T-helper 2 cell treated with Interferon-gamma antibody and Interleukin-4, amounts not matched to agents 100 ng/mL and 5 ng/mL, for 36 hours (primary cell): ENCODE measurements around the gene TGFBRAP1. TPM values are rescaled to one million over a fixed set of nuclear protein-coding genes. Genes with fewer than 3 reads are reported as not detected.

Source experiments
- intact Hi-C: fragments of 100-400 bp; cut with micrococcal nuclease; formaldehyde crosslinking; loops from one replicate; pipeline ENCODE4 v1.15.1; 2023
- total RNA-seq: library from RNA; stranded (reverse); gene quantifications from 2 replicates; pipeline ENCODE4 v1.2.3, GENCODE V29; 2022

The TGFBRAP1 gene
- total RNA-seq, 1 donor from 2014 or later = 24.1 TPM

- intact Hi-C loops = no loop called here
Observed at GRCh38 chr2:105320651-105321215, 8.8 kb downstream of the TGFBRAP1 start.

- intact Hi-C loops = no loop called here
Observed at GRCh38 chr2:105317937-105318336, 11.6 kb downstream of the TGFBRAP1 start.

DNA sequence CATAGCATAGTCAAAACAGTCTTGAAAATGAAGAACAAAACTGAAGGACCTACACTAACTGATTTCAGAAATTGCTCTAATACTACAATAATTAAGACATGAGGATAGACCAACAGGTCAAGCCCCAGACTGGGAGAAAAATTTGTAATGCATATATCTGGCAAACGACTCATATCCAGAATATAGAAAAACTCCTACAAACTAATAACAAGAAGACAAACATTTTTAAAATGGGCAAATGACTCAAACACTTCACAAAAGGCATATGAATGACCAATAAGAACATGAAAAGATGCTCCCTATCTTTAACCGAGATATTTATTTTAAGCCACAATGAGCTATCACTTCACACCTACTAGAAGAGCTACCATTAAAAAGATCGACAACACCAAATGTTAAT is 14.2 kb downstream of the TGFBRAP1 start:
- intact Hi-C loops = no loop called here

- intact Hi-C loops = no loop called here
Observed at GRCh38 chr2:105313877-105314276, 15.7 kb downstream of the TGFBRAP1 start.

- intact Hi-C loops = no loop called here
Observed at GRCh38 chr2:105309147-105309545, 20.4 kb downstream of the TGFBRAP1 start.

DNA sequence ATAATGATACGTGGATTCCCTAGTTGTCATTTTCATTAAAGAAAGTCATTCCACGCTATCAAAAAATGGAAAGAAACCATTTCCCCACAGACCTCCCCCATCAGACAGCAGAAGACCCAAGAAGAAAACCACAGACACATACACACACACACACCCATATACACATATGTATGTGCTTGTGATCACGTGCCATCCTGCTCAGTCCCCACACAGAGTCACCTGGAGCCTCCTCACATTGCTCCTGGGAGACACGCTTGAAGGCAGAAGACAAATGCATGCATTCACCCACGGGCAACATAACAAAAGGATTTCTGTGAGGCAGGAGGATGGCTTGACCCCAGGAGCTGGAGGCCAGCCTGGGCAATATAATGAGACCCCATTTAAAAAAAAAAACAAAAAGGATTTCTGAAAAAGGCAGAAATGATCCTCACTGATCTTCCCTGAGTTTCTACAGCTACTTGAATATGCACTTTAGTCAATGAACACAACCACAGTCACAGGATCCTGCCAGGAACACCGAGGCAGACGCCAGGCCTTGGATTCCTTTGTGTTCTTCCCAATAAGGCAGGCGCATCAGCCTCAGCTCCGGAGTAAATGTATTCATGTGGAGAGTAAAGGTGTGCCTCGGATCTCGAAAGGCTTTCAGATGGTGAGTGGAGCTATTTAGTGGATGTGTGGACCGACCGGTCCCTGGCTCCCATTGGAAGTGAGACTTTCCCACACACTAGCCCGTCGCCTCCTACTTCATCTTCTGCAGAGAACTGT is 21.0 kb downstream of the TGFBRAP1 start:
- intact Hi-C loops = no loop called here

DNA sequence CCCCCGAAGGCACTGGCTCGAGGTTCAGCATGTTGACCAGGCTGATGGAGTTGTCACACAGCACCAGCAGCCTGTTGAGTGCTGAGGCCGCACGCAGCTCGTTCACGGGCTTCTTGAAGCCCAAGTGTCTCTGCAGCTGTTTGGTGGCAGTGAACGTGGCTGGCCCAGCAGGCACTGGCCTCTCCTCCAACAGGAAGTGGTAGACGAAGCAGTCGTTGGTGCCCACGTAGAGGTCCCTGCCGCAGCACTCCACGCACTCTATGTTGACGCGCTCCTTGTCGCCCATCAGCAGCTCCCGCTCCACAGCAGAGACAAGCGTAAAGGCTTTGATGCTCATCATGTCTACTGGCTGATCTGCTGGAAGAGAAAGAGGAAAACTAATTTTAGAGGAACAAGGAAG is 21.6 kb downstream of the TGFBRAP1 start:
- intact Hi-C loops = no loop called here

DNA sequence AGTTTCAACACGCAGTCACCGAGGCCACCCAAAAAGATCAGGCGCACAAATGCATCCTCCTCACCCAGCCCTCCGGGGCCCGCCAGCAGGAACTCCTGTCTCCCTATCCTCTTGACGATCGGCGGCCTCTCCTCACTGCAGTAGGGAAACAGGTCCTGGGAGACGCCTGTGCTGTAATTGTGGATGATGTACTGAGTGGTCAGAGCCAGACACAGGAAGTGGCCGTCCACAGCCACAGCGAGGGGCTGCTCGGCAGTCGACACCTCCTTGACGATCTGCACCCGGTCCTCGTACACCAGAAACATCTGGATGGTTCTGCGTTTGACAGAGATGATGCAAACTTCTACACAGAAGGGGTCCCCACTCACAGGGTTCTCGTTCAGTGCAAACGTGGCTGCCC is 22.0 kb downstream of the TGFBRAP1 start:
- intact Hi-C loops = no loop called here

DNA sequence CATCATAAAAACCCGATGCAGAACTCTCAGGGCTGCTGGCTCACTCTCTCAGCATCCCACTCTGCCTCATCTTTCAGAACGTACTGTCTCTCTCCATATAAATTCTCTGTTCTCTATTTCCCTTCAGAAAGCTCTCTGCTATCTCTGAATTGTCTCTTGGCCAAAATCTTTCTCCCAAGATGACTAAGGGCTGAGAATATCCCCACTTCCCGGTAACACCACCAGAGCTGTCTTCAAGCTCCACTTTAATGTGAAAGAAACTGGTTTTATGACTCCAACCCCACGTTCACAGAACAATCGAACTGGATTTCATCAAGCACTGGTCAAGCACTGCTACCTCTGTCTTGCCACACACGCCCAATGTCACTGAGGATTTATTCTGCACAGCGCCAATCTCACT is 22.4 kb downstream of the TGFBRAP1 start:
- intact Hi-C loops = no loop called here

DNA sequence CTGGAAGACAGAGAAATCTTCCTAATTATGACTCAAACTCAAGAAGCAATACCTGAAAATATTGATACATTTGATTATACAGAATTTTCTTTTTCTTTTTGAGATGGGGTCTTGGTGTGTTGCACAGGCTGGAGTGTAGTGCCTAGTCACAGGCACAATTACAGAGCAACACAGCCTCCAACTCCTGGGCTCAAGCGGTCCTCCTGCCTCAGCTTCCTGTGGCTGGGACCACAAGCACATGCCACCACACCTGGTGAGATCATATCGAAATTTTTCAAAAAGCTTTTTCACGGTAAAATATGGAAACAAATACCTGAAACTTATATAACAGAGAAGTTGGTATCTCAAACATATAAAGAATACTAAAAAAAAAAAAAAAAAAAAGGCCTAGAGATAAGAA is 27.9 kb downstream of the TGFBRAP1 start:
- intact Hi-C loops = no loop called here

- intact Hi-C loops = no loop called here
Observed at GRCh38 chr2:105299290-105299689, 30.2 kb downstream of the TGFBRAP1 start.

GRCh38 chr2:105298017-105298416 is 31.5 kb downstream of the TGFBRAP1 start:
- intact Hi-C loops = no loop called here

- intact Hi-C loops = no loop called here
Observed at GRCh38 chr2:105297216-105297615, 32.3 kb downstream of the TGFBRAP1 start.

- intact Hi-C loops = no loop called here
Observed at GRCh38 chr2:105296017-105296611, 33.4 kb downstream of the TGFBRAP1 start.

GRCh38 chr2:105294844-105295481 is 34.6 kb downstream of the TGFBRAP1 start:
- intact Hi-C loops = no loop called here

DNA sequence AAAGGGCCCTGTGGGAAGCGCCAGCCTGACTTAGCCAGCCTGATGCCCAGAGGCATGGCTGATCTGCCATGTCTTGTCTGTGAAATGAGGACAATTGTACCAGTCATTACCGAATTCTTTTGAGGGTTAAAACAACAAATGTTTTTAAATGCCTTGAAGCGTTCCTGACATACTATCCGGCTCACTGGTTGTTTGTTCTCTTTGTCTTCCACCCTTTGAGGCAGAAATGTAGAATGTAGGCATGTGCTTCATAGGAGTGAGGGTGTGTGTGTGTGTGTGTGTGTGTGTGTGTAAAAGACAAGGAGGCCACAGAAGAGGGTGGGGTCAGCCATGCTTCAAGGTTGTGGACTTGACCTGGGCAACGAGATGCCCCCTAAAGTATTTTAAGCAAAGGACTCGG is 35.5 kb downstream of the TGFBRAP1 start:
- intact Hi-C loops = no loop called here

GRCh38 chr2:105291981-105292380 is 37.6 kb downstream of the TGFBRAP1 start:
- intact Hi-C loops = no loop called here

- intact Hi-C loops = no loop called here
Observed at GRCh38 chr2:105290981-105291660, 38.4 kb downstream of the TGFBRAP1 start.

GRCh38 chr2:105288133-105288532 is 41.4 kb downstream of the TGFBRAP1 start:
- intact Hi-C loops = loop anchor here (5.0 kb wide), 1 partner anchor 234 kb away; no protein-coding TSS in a partner anchor

DNA sequence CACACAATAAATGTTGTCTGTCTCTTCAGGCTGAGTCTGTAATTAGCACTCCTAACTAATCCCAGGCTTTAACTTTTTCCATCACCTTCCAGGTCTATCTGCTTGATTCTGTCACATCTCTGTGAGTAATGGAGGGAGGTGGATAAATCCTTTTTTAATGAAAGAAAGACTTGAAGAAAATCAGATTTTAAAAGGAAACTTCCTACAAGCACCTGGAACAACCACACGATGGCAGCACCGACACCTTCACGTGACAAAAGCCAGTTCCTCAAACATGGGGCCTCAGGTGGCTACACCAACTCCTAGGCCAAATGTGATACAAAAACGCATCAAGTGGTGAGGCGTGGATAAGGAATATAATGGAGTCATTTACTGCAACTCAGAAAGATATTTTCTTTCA is 41.8 kb downstream of the TGFBRAP1 start:
- intact Hi-C loops = loop anchor here (5.0 kb wide), 1 partner anchor 235 kb away; no protein-coding TSS in a partner anchor

DNA sequence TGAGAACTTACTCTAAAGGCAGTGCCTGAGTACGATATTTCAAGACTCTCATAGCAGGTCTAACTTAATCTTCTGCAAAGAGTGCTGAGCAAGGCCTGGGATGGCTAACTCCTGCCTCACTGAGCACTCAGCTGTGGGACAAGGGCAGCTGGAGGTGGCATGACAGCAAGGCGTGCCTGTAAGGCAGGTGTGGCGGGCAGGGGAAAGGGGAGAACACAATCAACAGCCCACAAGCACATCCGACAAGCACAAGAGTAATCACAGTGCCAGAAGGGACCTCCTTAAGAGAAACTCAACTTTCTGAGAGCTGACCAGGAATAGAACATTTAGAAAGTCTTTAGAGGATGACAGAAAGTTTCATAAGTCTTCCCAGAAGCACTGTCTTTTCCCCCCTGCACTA is 46.0 kb downstream of the TGFBRAP1 start:
- intact Hi-C loops = no loop called here

DNA sequence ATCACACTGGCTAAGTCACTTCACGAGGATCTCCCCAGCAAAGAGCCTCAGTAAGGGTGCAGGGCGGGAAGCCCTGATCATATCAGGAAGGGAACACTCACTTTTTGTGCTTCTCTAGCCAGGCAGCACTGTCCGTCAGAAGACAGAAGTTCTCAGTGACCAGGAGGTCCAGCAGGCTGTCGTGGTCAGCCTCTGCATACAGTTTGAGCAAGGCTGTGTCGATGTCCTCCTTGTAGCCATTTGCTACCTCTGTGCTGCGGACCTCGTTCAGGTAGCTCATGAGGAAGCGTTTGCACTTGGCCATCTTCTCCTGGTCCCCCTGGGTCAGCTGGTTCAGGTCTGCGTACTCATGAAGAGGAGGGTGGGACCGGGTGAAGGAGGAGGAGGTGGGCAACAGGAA is 49.3 kb downstream of the TGFBRAP1 start:
- intact Hi-C loops = no loop called here
